Adipocyte (in vitro differentiated cells): Measurements from ENCODE around the gene CHKA.
A peak's percentile ranks its signal among the peaks of the same experiment; 100 is the strongest.

ENCODE experiments used
- DNase-seq: peaks from one replicate; pipeline ENCODE4 v3.0.0-alpha.2; 2015; ENCODE audit warnings: low read depth
- H3K27me3 ChIP-seq: replicated peaks from 2 replicates; pipeline ENCODE4 v1.7.0; 2013; ENCODE audit warnings: mild to moderate bottlenecking, low read length, moderate library complexity; ENCODE audit not compliant: control insufficient read depth, insufficient read depth
- H3K36me3 ChIP-seq: 2 replicates; pipeline ENCODE4 v1.7.0; 2013; ENCODE audit warnings: low read length, mild to moderate bottlenecking, moderate library complexity; ENCODE audit not compliant: control insufficient read depth, insufficient read depth, severe bottlenecking
- H3K4me1 ChIP-seq: 2 replicates; pipeline ENCODE4 v1.7.0; 2013; ENCODE audit warnings: mild to moderate bottlenecking, low read length, moderate library complexity; ENCODE audit not compliant: control insufficient read depth, insufficient read depth
- H3K4me3 ChIP-seq: 2 replicates; pipeline ENCODE4 v1.7.0; 2013; ENCODE audit warnings: mild to moderate bottlenecking, low read length, moderate library complexity
- H3K9ac ChIP-seq: 2 replicates; pipeline ENCODE4 v1.7.0; 2013; ENCODE audit warnings: mild to moderate bottlenecking, low read length, moderate library complexity
- H3K9me3 ChIP-seq: 2 replicates; pipeline ENCODE4 v1.7.0; 2013; ENCODE audit warnings: mild to moderate bottlenecking, low read length, moderate library complexity; ENCODE audit not compliant: control insufficient read depth

The CHKA gene

DNA sequence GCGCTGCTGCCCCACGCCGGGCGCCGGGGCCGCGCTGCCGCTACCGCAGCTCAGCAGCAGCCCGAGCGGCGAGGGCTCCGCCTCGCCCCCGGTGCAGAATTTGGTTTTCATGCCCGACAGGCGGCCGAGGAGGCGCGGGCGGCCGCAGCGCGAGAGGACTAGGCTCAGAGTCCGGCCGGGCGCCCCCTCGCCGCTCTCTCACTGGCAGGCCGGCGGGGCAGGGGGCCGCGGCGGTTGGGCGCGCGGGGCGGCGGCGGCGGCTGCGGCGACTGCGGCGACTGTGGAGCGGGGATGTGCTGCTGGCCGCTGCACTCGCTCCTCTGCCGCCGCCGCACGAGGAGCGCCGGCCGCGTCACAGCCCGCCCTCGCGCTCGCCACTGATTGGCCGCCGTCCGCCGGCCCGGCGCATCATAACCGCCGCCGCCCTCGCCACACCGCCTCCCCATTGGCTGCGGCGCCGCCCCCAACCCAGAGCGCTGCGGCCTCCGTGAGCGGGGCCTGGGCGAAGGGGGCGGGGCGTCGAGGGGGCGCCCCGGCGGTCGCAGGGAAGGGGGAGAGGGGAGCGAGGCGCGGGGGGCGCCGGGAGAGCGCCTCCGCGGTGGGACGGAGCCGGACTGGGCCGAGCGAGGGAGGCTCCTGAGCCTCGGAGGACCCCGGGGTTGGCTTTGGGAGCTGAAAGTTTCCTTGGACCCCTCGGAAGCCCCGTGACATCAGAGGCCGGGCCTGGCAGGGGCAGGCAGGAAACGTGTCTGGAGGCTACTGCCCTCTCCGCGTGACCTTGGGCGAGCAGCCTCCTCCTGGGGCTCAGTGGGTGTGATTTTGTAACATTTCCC is at the start of gene CHKA:
TSS of gene CHKA (minus strand) at position 322 of the 833 bp plus-strand sequence. CDS start at position 111, 211 bp downstream.
- Histone ChIP-seq H3K9me3 (no peaks in the 10 kb centered on the region), H3K27me3 (no peaks in the 10 kb centered on the region), H3K9ac (peak within 1 kb of the TSS; percentile 89), H3K4me3 (peak within 1 kb of the TSS; percentile 90), H3K36me3 (no peaks in the 10 kb centered on the region), H3K4me1 (peaks cover 48% of the 10 kb centered on the region)
- DNase-seq, result peak; percentile 97

DNA sequence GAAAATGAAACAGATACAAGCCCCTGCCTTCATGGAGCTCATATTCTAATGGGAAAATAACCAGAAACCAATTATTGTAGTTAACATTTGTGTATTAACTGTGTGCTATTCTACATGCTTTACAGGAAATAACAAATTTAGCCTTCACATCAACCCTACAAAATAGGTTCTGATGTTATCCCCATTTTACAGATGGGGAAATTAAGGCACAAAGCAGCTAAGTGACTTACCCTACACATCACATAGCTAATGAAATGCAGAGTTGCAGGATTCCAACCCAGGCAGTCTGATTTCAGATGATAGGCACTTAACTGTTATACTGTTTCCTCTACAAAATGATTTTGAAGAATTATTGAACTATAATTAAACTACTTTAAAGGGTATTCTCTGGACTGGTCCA is 48.3 kb upstream of the CHKA start:
- Histone ChIP-seq H3K4me3 (no peak overlapping the region), H3K4me1 (peaks cover 11% of the 10 kb centered on the region), H3K27me3 (no peaks in the 10 kb centered on the region), H3K9me3 (no peaks in the 10 kb centered on the region), H3K36me3 (peaks cover 87% of the 10 kb centered on the region), H3K9ac (no peak overlapping the region)
- DNase-seq, result no peak

- peaks cover 83% of the 10 kb centered on the region for H3K36me3 ChIP-seq
- no peak overlapping the region for H3K4me3 ChIP-seq
- peaks cover 4% of the 10 kb centered on the region for H3K4me1 ChIP-seq
- no peak overlapping the region for H3K9ac ChIP-seq
- no peaks in the 10 kb centered on the region for H3K9me3 ChIP-seq
- H3K27me3 ChIP-seq, result no peaks in the 10 kb centered on the region
- no peak for DNase-seq
Measured at GRCh38 chr11:68168694-68169093, 47.5 kb upstream of the CHKA start.

- no peaks in the 10 kb centered on the region for H3K4me1 ChIP-seq
- peaks cover 79% of the 10 kb centered on the region for H3K36me3 ChIP-seq
- no peaks in the 10 kb centered on the region for H3K27me3 ChIP-seq
- DNase-seq, result no peak
- no peaks in the 10 kb centered on the region for H3K9me3 ChIP-seq
- no peak overlapping the region for H3K9ac ChIP-seq
- no peak overlapping the region for H3K4me3 ChIP-seq
Measured at GRCh38 chr11:68167474-68167873, 46.3 kb upstream of the CHKA start.

- peaks cover 74% of the 10 kb centered on the region for H3K36me3 ChIP-seq
- no peaks in the 10 kb centered on the region for H3K9me3 ChIP-seq
Measured at GRCh38 chr11:68166969-68167368, 45.8 kb upstream of the CHKA start.

GRCh38 chr11:68165601-68166000 is 44.4 kb upstream of the CHKA start:
- Histone ChIP-seq H3K4me1 (peaks cover 3% of the 10 kb centered on the region), H3K9ac (no peak overlapping the region), H3K9me3 (no peaks in the 10 kb centered on the region), H3K36me3 (peaks cover 61% of the 10 kb centered on the region), H3K4me3 (no peak overlapping the region), H3K27me3 (no peaks in the 10 kb centered on the region)
- no peak for DNase-seq

More at GRCh38 chr11:68166969-68167368, 45.8 kb upstream of the CHKA start:
- H3K4me3 ChIP-seq, result no peak overlapping the region
- H3K9ac ChIP-seq, result no peak overlapping the region
- no peaks in the 10 kb centered on the region for H3K4me1 ChIP-seq
- no peak for DNase-seq
- H3K27me3 ChIP-seq, result no peaks in the 10 kb centered on the region

GRCh38 chr11:68164437-68164836 is 43.2 kb upstream of the CHKA start:
- Histone ChIP-seq H3K4me1 (peaks cover 13% of the 10 kb centered on the region), H3K9me3 (no peaks in the 10 kb centered on the region), H3K36me3 (peaks cover 49% of the 10 kb centered on the region), H3K27me3 (no peaks in the 10 kb centered on the region), H3K9ac (no peak overlapping the region), H3K4me3 (no peak overlapping the region)
- peak; percentile 13 for DNase-seq

DNA sequence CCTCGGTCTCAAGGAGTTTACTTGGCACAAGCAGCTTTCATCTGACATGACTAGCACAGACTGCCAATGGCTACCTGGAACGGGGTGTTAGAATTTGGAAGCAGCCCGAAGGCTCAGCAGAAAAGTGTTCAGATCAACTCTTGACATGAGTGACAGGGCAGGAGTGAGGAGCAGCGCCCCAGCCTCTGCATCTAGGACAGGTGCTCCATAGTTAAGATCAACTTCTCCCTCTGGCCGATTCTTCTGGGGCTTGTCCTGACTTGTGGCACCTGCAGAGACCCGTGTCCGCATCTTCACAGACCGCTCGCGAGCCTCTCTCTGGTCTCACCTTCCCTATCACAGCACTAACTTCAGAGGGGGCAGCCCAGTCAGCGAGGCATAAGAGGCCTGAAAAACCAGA is 42.5 kb upstream of the CHKA start:
- no peaks in the 10 kb centered on the region for H3K9me3 ChIP-seq
- H3K27me3 ChIP-seq, result no peaks in the 10 kb centered on the region
- H3K9ac ChIP-seq, result no peak overlapping the region
- DNase-seq, result no peak
- H3K36me3 ChIP-seq, result peaks cover 43% of the 10 kb centered on the region
- no peak overlapping the region for H3K4me3 ChIP-seq
- peaks cover 13% of the 10 kb centered on the region for H3K4me1 ChIP-seq

- H3K36me3 ChIP-seq, result peaks cover 29% of the 10 kb centered on the region
- no peak for DNase-seq
- no peaks in the 10 kb centered on the region for H3K9me3 ChIP-seq
- H3K4me1 ChIP-seq, result peaks cover 13% of the 10 kb centered on the region
- no peak overlapping the region for H3K4me3 ChIP-seq
- no peaks in the 10 kb centered on the region for H3K27me3 ChIP-seq
- no peak overlapping the region for H3K9ac ChIP-seq
Measured at GRCh38 chr11:68160100-68160695, 39.0 kb upstream of the CHKA start.

GRCh38 chr11:68159665-68160064 is 38.5 kb upstream of the CHKA start:
- Histone ChIP-seq H3K9ac (no peak overlapping the region), H3K27me3 (no peaks in the 10 kb centered on the region), H3K36me3 (peaks cover 33% of the 10 kb centered on the region), H3K4me1 (peaks cover 13% of the 10 kb centered on the region), H3K4me3 (no peak overlapping the region), H3K9me3 (no peaks in the 10 kb centered on the region)
- DNase-seq, result no peak

GRCh38 chr11:68159161-68159560 is 38.0 kb upstream of the CHKA start:
- H3K9me3 ChIP-seq, result no peaks in the 10 kb centered on the region
- no peak for DNase-seq
- peaks cover 13% of the 10 kb centered on the region for H3K4me1 ChIP-seq
- no peak overlapping the region for H3K9ac ChIP-seq
- no peaks in the 10 kb centered on the region for H3K27me3 ChIP-seq
- no peak overlapping the region for H3K4me3 ChIP-seq
- peaks cover 33% of the 10 kb centered on the region for H3K36me3 ChIP-seq
